Measurements from ENCODE around the gene FXYD5. TPM values are rescaled to one million over a fixed set of nuclear protein-coding genes. Genes with fewer than 3 reads are reported as not detected.

The FXYD5 gene
- total RNA-seq, 1 experiment from 2014 or later: 6.6 TPM

- Histone ChIP-seq H3K27me3 (no peaks in the 10 kb centered on the region), H3K4me3 (no peak overlapping the region), H3K4me1 (no peaks in the 10 kb centered on the region), H3K36me3 (no peaks in the 10 kb centered on the region), H3K9me3 (replicated peaks) (no peaks in the 10 kb centered on the region), H3K27ac (no peak overlapping the region)
- DNase-seq: no peak
Measured at GRCh38 chr19:35212241-35212640, 57.7 kb downstream of the FXYD5 start.

- DNase-seq: peak; percentile 37 to 62
Measured at GRCh38 chr19:35213663-35214632, 59.4 kb downstream of the FXYD5 start.

GRCh38 chr19:35214766-35215422 is 60.4 kb downstream of the FXYD5 start:
- Histone ChIP-seq H3K9me3 (replicated peaks) (no peaks in the 10 kb centered on the region), H3K4me1 (no peaks in the 10 kb centered on the region), H3K27ac (no peak overlapping the region)

More at GRCh38 chr19:35213663-35214632, 59.4 kb downstream of the FXYD5 start:
- Histone ChIP-seq H3K4me3 (no peak overlapping the region), H3K4me1 (no peaks in the 10 kb centered on the region), H3K27me3 (no peaks in the 10 kb centered on the region), H3K27ac (no peak overlapping the region), H3K36me3 (no peaks in the 10 kb centered on the region), H3K9me3 (replicated peaks) (no peaks in the 10 kb centered on the region)

GRCh38 chr19:35216016-35216832 is 61.7 kb downstream of the FXYD5 start:
- Histone ChIP-seq H3K27me3 (no peaks in the 10 kb centered on the region), H3K27ac (no peak overlapping the region), H3K4me1 (no peaks in the 10 kb centered on the region), H3K4me3 (no peak overlapping the region), H3K36me3 (no peaks in the 10 kb centered on the region), H3K9me3 (replicated peaks) (no peaks in the 10 kb centered on the region)
- DNase-seq: no peak

More at GRCh38 chr19:35214766-35215422, 60.4 kb downstream of the FXYD5 start:
- no peak for DNase-seq
- Histone ChIP-seq H3K36me3 (no peaks in the 10 kb centered on the region), H3K4me3 (no peak overlapping the region), H3K27me3 (no peaks in the 10 kb centered on the region)

- no peak for DNase-seq
- Histone ChIP-seq H3K27me3 (no peaks in the 10 kb centered on the region), H3K27ac (no peak overlapping the region), H3K4me3 (no peak overlapping the region), H3K4me1 (no peaks in the 10 kb centered on the region), H3K36me3 (no peaks in the 10 kb centered on the region), H3K9me3 (replicated peaks) (no peaks in the 10 kb centered on the region)
Measured at GRCh38 chr19:35216833-35217648, 62.5 kb downstream of the FXYD5 start.

- Histone ChIP-seq H3K9me3 (replicated peaks) (no peaks in the 10 kb centered on the region), H3K27ac (no peak overlapping the region), H3K4me3 (no peak overlapping the region), H3K4me1 (no peaks in the 10 kb centered on the region), H3K36me3 (no peaks in the 10 kb centered on the region), H3K27me3 (no peaks in the 10 kb centered on the region)
- DNase-seq: no peak
Measured at GRCh38 chr19:35217649-35217990, 63.1 kb downstream of the FXYD5 start.

- no peak for DNase-seq
- no peaks in the 10 kb centered on the region for H3K9me3 ChIP-seq (replicated peaks)
- H3K4me3 ChIP-seq: no peak overlapping the region
- H3K36me3 ChIP-seq: no peaks in the 10 kb centered on the region
- H3K27me3 ChIP-seq: no peaks in the 10 kb centered on the region
- no peaks in the 10 kb centered on the region for H3K4me1 ChIP-seq
- H3K27ac ChIP-seq: no peak overlapping the region
Measured at GRCh38 chr19:35219008-35219407, 64.5 kb downstream of the FXYD5 start.

Other genes starting within 250 kb of the FXYD5 start
- 2.8 and 3.8 TPM in 2 replicates for gene ZNF30, start 227.8 kb upstream of the FXYD5 start, total RNA-seq (2014; rRNA removed; shearing (Covaris generic))
- 1.6 and 2.1 TPM in 2 replicates for gene ZNF792, start 190.5 kb upstream of the FXYD5 start, total RNA-seq (2014; rRNA removed; shearing (Covaris generic))
- gene GRAMD1A, start 154.4 kb upstream of the FXYD5 start, total RNA-seq (2014; rRNA removed; shearing (Covaris generic)): 45.5 and 49.4 TPM in 2 replicates
- gene SCN1B, start 124.3 kb upstream of the FXYD5 start, total RNA-seq (2014; rRNA removed; shearing (Covaris generic)): 1.2 and 2.3 TPM in 2 replicates
- not detected in 2 replicates for gene HPN, start 113.0 kb upstream of the FXYD5 start, total RNA-seq (2014; rRNA removed; shearing (Covaris generic))
- not detected in 2 replicates for gene FXYD3, start 38.9 kb upstream of the FXYD5 start, total RNA-seq (2014; rRNA removed; shearing (Covaris generic))
- gene LGI4, start 19.7 kb upstream of the FXYD5 start, total RNA-seq (2014; rRNA removed; shearing (Covaris generic)): not detected in 2 replicates
- gene FXYD1, start 15.9 kb upstream of the FXYD5 start, total RNA-seq (2014; rRNA removed; shearing (Covaris generic)): not detected in 2 replicates
- not detected in 2 replicates for gene FXYD7, start 11.5 kb upstream of the FXYD5 start, total RNA-seq (2014; rRNA removed; shearing (Covaris generic))
- not detected in 2 replicates for gene FAM187B, start 74.0 kb downstream of the FXYD5 start, total RNA-seq (2014; rRNA removed; shearing (Covaris generic))
- 0.59 and 0.96 TPM in 2 replicates for gene LSR, start 94.3 kb downstream of the FXYD5 start, total RNA-seq (2014; rRNA removed; shearing (Covaris generic))
- 104 and 105 TPM in 2 replicates for gene USF2, start 114.2 kb downstream of the FXYD5 start, total RNA-seq (2014; rRNA removed; shearing (Covaris generic))
- 0.47 and 0.68 TPM in 2 replicates for gene HAMP, start 127.8 kb downstream of the FXYD5 start, total RNA-seq (2014; rRNA removed; shearing (Covaris generic))
- 1.2 and 3.6 TPM in 2 replicates for gene MAG, start 137.4 kb downstream of the FXYD5 start, total RNA-seq (2014; rRNA removed; shearing (Covaris generic))
- gene CD22, start 174.5 kb downstream of the FXYD5 start, total RNA-seq (2014; rRNA removed; shearing (Covaris generic)): 0.04 TPM in 1 of 2 replicates, not detected in the other
- gene FFAR1, start 193.2 kb downstream of the FXYD5 start, total RNA-seq (2014; rRNA removed; shearing (Covaris generic)): not detected in 2 replicates
- gene FFAR3, start 203.7 kb downstream of the FXYD5 start, total RNA-seq (2014; rRNA removed; shearing (Covaris generic)): not detected in 2 replicates
- gene GPR42, start 216.3 kb downstream of the FXYD5 start, total RNA-seq (2014; rRNA removed; shearing (Covaris generic)): not detected in 2 replicates

Measured in SJCRH30 (cell line).